HG02571 (cell line): ENCODE results near the gene PALD1.
"Not testable (repeated sequence)": the region's sequence is repeated elsewhere in the genome, so short reads cannot be mapped to it uniquely, and the experiment has no call there.

ENCODE experiments used
- ATAC-seq: cut with Tn5 transposase; IDR thresholded peaks from one replicate; pipeline ENCODE4 v1.9.1; 2021; ENCODE audit warnings: mild to moderate bottlenecking, moderate library complexity; ENCODE audit not compliant: unreplicated experiment

The PALD1 gene

DNA sequence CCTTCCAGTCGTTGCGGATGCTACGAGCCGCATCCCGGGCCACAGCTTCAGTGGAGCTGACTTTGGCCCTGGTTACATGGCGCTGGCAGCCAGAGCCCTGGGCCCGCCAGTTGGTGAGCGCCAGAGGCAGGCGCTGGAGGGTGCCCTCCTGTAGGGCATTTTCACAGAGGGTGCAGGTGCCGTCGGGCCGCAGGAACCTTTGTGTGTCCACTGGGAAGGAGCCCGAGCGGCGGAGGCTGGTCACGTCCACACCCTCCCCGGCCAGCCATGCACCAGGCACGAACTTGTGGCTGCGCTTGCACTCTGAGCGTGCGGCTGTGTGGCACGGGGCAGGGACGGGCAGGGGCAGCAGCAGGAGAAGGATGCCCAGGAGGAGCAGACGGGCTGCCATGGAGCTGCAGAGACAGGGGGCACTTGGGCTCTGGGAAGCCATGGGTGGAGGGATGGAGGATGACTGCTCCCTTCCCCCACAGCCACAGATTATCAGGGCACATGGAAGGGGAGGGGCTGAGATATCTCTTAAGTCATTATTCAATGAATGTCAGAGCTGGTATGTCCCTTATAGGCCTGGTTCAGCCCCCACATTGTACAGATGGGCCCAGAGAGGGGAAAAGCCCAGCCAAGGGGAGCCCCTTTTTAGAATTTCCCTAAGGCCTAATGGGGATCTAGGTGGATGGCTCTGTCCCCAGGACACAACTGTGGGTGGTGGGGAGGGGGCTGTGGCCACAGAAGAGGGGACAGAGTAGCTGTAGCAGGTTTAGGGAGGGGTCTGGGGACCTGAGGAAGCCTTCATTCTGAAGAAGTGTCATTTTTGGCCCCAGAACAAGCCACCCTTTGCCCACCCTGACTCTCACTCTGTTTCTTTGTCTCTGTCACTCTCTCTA is 122.2 kb downstream of the PALD1 start:
- no peak for ATAC-seq

GRCh38 chr10:70601746-70602145 is 123.2 kb downstream of the PALD1 start:
- ATAC-seq, result no peak

- ATAC-seq, result no peak
These were observed 124.3 kb downstream of the PALD1 start, which contains the start of gene PRF1 for GRCh38 chr10:70602665-70603448. Gene PRF1 (minus strand): TSS chr10:70602741. CDS start chr10:70600902, 1,839 bp downstream.

GRCh38 chr10:70603449-70603801 is 124.9 kb downstream of the PALD1 start:
- ATAC-seq, result no peak

GRCh38 chr10:70604106-70604505 is 125.5 kb downstream of the PALD1 start:
- ATAC-seq, result no peak

DNA sequence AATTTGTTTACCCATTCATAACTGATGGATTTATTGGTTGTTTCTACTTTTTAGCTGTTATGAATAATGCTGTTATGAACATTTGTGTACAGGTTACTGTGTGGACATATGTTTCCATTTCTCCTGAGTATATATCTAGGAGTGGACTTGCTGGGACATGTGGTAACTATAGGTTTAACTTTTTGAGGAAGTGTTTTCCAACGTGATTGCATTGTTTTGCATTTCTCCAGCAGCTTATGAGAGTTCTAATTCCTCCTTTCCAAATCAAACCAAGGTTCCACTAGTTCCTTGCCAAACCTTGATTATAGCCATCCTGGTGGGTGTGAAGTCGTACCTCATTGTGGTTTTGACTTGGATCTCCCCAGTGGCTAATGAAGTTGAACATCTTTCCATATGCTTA is 126.6 kb downstream of the PALD1 start:
- ATAC-seq, result no peak

- no peak for ATAC-seq
These were observed 129.4 kb downstream of the PALD1 start for GRCh38 chr10:70607936-70608335.

DNA sequence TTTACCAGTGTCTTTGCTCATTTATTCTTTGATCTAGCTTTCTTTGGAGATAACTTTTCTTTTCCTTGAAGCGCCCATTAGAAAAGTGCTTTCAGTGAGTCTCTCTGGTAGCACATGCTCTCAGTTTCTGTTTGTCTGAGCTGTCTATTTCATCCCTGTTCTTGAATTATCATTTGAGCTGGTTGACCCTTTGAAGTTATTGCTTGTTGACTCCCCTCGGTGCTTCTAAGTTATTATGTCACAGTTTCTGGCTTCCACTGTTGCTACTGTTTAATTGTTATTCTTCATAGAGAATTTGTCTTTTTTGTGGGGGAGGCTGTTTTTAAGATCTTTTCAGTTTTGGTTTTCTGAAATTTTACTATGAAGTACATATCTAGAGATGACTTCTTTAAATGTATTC is 135.4 kb downstream of the PALD1 start:
- ATAC-seq, result no peak

GRCh38 chr10:70614364-70614763 is 135.8 kb downstream of the PALD1 start:
- not testable (repeated sequence) for ATAC-seq

DNA sequence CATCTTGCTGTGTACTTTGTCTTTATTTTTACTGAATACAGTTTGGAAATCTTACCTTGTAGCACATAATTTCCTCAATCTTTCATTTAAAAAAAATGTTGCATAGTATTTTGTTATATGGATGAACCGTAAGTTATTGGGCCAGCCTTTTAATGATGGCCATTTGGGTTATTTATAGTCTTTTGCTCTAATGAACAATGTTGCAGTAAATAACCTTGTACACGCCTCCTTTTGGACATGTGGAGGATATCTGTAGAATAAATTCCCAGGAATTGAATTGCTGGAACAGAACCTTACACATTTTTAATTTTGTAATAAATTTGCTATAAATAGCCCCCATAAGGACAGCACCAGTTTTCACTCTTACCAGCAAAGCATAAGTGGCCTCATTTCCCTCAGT is 136.6 kb downstream of the PALD1 start:
- ATAC-seq, result no peak

GRCh38 chr10:70615784-70616522 is 137.4 kb downstream of the PALD1 start:
- no peak for ATAC-seq

- ATAC-seq, result no peak
These were observed 138.2 kb downstream of the PALD1 start for GRCh38 chr10:70616761-70617160.
